Neural crest cell (in vitro differentiated cells): ENCODE measurements around the gene STK33. TPM values are rescaled to one million over a fixed set of nuclear protein-coding genes. Genes with fewer than 3 reads are reported as not detected.
A peak's percentile ranks its signal among the peaks of the same experiment; 100 is the strongest.

Experiments
- DNase-seq: peaks from one replicate; pipeline ENCODE4 v3.0.0; 2021; ENCODE audit warnings: low read depth, mixed read lengths, low spot score
- H3K27ac Mint-ChIP-seq: one replicate; pipeline ENCODE4 v1.8.0; 2021; ENCODE audit warnings: mild to moderate bottlenecking, mixed read lengths; ENCODE audit not compliant: unreplicated experiment
- H3K27me3 Mint-ChIP-seq: 2 replicates; pipeline ENCODE4 v1.8.0; 2021; ENCODE audit warnings: low read depth, mild to moderate bottlenecking, mixed read lengths
- H3K36me3 Mint-ChIP-seq: 2 replicates; pipeline ENCODE4 v1.8.0; 2021; ENCODE audit warnings: low read depth, mild to moderate bottlenecking, mixed read lengths
- H3K4me1 Mint-ChIP-seq: 2 replicates; pipeline ENCODE4 v1.8.0; 2021; ENCODE audit warnings: mixed read lengths
- H3K4me3 Mint-ChIP-seq: one replicate; pipeline ENCODE4 v1.8.0; 2021; ENCODE audit warnings: mild to moderate bottlenecking, mixed read lengths
- H3K9me3 Mint-ChIP-seq: 2 replicates; pipeline ENCODE4 v1.8.0; 2021; ENCODE audit warnings: mixed read lengths
- CTCF ChIP-seq: fragments of 200-600 bp; sonication (generic); conservative IDR thresholded peaks from 2 replicates; pipeline ENCODE4 v1.5.0; 2021; ENCODE audit warnings: antibody characterized with exemption, mild to moderate bottlenecking
- total RNA-seq: library from RNA; stranded (reverse); gene quantifications from 2 replicates; pipeline ENCODE4 v1.2.1, GENCODE V29; 2021

STK33 gene
- total RNA-seq, 1 donor from 2014 or later, result 17.3 TPM

GRCh38 chr11:8362491-8362890 lies 231.5 kb downstream of the STK33 start:
- no peaks in the 10 kb centered on the region for H3K4me1 Mint-ChIP-seq
- H3K4me3 Mint-ChIP-seq, result no peak overlapping the region
- no peaks in the 10 kb centered on the region for H3K9me3 Mint-ChIP-seq
- no peak overlapping the region for H3K27ac Mint-ChIP-seq
- no peak for TF ChIP-seq CTCF
- DNase-seq, result no peak
- no peaks in the 10 kb centered on the region for H3K27me3 Mint-ChIP-seq
- no peaks in the 10 kb centered on the region for H3K36me3 Mint-ChIP-seq

DNA sequence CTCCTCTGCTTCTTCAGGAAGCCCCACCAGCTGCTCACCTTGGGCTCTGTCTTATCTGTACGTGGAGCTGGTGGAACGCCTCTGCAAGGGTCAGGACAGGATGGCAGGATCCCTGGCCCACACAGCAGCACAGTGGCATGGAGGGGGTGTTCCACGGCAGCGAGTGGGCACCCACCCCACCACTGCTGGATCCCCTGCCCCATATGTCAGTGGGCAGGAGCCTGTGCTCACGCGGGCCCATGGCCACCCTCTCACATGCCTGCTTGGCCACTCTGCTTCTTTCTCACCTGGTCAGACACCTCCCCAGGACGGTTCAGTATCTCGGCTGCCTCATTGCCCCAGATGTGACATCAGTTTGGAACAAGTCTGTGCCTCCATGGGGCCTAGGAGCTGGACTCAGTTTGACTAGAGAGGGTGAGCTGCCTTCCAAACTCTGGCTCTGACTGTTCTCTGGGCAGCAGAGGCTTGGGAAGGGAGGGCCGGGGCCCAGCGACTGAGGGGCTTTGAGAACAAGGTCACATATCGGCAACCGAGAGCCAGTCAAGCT lies 232.3 kb downstream of the STK33 start:
- Mint-ChIP-seq H3K4me3 (no peak overlapping the region), H3K27me3 (no peaks in the 10 kb centered on the region), H3K27ac (no peak overlapping the region), H3K9me3 (no peaks in the 10 kb centered on the region), H3K36me3 (no peaks in the 10 kb centered on the region), H3K4me1 (no peaks in the 10 kb centered on the region)
- no peak for DNase-seq
- TF ChIP-seq CTCF, result no peak

DNA sequence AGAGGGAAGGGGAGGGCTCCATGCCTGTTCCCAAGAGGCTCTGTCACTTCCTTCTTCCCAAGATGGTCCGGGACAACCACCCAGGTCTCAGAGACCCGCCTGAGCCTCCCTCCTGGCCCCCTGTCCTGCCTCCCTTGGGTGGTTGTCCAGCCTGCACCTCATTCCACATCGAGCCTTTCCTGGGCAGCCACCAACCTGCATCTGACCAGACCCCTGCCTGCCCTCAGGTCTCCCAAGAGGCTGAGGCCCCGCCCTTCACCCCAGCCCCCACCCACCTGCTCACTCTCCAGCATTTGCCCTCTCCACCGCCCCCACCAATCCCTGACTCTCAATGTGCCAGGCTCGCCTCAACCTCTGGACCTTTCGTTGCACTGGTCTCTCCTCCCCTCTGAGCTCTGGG lies 232.8 kb downstream of the STK33 start:
- no peak for TF ChIP-seq CTCF
- no peak overlapping the region for H3K27ac Mint-ChIP-seq
- no peaks in the 10 kb centered on the region for H3K4me1 Mint-ChIP-seq
- no peak overlapping the region for H3K4me3 Mint-ChIP-seq
- DNase-seq, result no peak
- H3K36me3 Mint-ChIP-seq, result no peaks in the 10 kb centered on the region
- no peaks in the 10 kb centered on the region for H3K27me3 Mint-ChIP-seq
- H3K9me3 Mint-ChIP-seq, result no peaks in the 10 kb centered on the region

DNA sequence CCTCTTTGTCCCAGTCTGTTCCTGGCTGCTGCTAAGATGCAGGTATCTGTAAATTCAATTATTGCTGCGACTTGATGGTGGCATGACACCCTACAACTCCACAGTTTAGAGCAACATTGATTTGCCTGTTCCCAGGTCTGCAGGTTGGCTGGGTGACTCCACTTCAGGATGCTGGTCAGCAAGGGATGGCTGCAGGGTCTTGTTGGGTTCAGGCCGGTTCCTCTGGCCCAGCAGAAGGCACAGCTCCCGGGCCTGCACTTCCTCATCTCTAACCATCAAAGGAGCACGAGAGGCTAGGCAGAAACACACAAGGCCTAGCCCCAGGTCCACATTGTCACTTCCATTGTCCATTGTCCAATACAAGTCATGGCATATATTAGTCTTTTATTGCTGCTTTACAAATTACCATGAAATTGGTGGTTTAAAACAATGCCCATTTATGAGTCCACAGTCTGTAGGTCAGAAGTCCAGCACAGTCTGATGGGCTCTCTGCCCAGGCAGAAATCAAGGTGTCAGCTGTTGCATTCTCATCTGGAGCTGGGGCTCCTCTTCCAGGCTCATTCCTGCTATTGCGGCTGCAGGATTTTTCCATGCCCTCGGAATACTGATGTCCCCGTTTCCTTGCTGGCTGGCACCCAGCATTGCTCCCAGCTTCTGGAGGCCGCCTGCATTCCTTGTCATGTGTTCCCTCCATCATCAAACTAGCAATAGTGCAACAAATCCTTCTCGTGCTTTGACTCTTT lies 233.8 kb downstream of the STK33 start:
- H3K4me3 Mint-ChIP-seq, result no peak overlapping the region
- no peaks in the 10 kb centered on the region for H3K9me3 Mint-ChIP-seq
- H3K36me3 Mint-ChIP-seq, result no peaks in the 10 kb centered on the region
- H3K4me1 Mint-ChIP-seq, result no peaks in the 10 kb centered on the region
- no peak for TF ChIP-seq CTCF
- peak overlapping the region; percentile 8 for H3K27ac Mint-ChIP-seq
- DNase-seq, result no peak
- no peaks in the 10 kb centered on the region for H3K27me3 Mint-ChIP-seq

DNA sequence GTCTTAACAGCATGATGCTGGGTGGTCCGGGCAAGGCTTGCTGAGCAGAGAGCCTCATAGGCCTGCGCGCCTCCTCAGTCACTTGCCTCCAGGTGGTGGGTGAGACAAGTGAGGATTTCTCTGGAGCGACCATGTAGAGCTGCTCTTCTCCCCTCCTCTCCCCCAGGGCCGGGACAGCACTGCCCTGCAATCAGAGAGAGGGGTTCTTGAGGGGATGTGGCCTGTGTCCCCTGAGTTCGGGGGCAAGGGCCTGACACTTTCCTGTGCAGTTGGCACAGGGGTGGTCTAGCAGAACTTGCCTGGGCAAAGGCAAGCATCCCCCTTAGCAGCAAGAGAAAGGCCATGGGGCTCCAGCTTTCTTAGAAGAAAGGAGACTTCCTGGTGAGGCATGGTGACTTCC lies 234.5 kb downstream of the STK33 start:
- Mint-ChIP-seq H3K4me3 (no peak overlapping the region), H3K36me3 (no peaks in the 10 kb centered on the region), H3K27me3 (no peaks in the 10 kb centered on the region), H3K4me1 (peaks cover 3% of the 10 kb centered on the region), H3K9me3 (no peaks in the 10 kb centered on the region), H3K27ac (no peak overlapping the region)
- TF ChIP-seq CTCF, result no peak
- no peak for DNase-seq
